Motor neuron (in vitro differentiated cells): Measurements from ENCODE around the gene PSEN2. TPM values are rescaled to one million over a fixed set of nuclear protein-coding genes. Genes with fewer than 3 reads are reported as not detected.
A peak's percentile ranks its signal among the peaks of the same experiment; 100 is the strongest.

Experiments
- ATAC-seq, 8 experiments: fragments of 200-7000 bp; cut with Tn5 transposase; replicated peaks in 6 of 8; 2 replicates each; pipeline ENCODE4 v1.8.0; 2021; ENCODE audit warnings: mild to moderate bottlenecking in 8 of 8, moderate library complexity in 8 of 8
- H3K27ac ChIP-seq, 2 donors: fragments of 250-450 bp; sonication (Bioruptor Pico); 2 replicates each; pipeline ENCODE4 v1.9.0; 2021; ENCODE audit warnings: antibody characterized with exemption in 2 of 2, mild to moderate bottlenecking in 2 of 2, moderate library complexity in 1 of 2
- H3K4me1 ChIP-seq, 2 donors: fragments of 250-450 bp; sonication (Bioruptor Pico); replicated peaks in 1 of 2; 2 replicates each; pipeline ENCODE4 v1.6.1; 2021; ENCODE audit warnings: antibody characterized with exemption in 2 of 2, mild to moderate bottlenecking in 2 of 2, moderate library complexity in 1 of 2
- H3K4me3 ChIP-seq, 5 donors: fragments of 250-450 bp; sonication (Bioruptor Pico); 2 replicates each; pipeline ENCODE4 v1.9.0; 2021; ENCODE audit warnings: antibody characterized with exemption in 5 of 5, mild to moderate bottlenecking in 5 of 5, moderate library complexity in 4 of 5
- WGBS, 10 experiments: fragments of 450-650 bp; shearing (Covaris generic); methylation state at CpG; one replicate each; pipeline ENCODE4 v1.0.0; 2022; 5-methylcytosine and 5-hydroxymethylcytosine counted together
- in situ Hi-C, 9 experiments: fragments of 400-800 bp; cut with MboI; loops; one replicate each; pipeline ENCODE4 v1.15.0; 2021; ENCODE audit warnings: low sequenced_read_pairs in 9 of 9, low pct_unique_long_range_greater_than_20kb in 2 of 9; ENCODE audit not compliant: unreplicated experiment in 9 of 9
- total RNA-seq, 8 experiments: library from RNA; unstranded; fragments of 300-600 nt; gene quantifications; 2 replicates each; pipeline versions ENCODE4 v1.2.3 to v1.2.4, GENCODE V29; 2022

PSEN2 gene
- total RNA-seq, 8 experiments from 2014 or later, result 2.3 to 27.6 (median 20.3) TPM

GRCh38 chr1:226882631-226883409 lies 12.4 kb downstream of the PSEN2 start:
- WGBS, 10 experiments, result 72 to 94% (median 81%) methylated on average over 3 to 9 of the region's 9 CpGs
- Histone ChIP-seq H3K4me3 (no peak overlapping the region), H3K27ac (no peak overlapping the region), H3K4me1 (no peaks in the 10 kb centered on the region)
- in situ Hi-C loops, result no loop called here
- peak in 2 of 8 experiments; percentile 38 to 77 for ATAC-seq

GRCh38 chr1:226883630-226884029 lies 13.2 kb downstream of the PSEN2 start:
- no peak for ATAC-seq
- H3K4me1 ChIP-seq, result no peaks in the 10 kb centered on the region
- in situ Hi-C loops, result no loop called here
- no peak overlapping the region for H3K27ac ChIP-seq
- 67 to 94% (median 85%) methylated on average over 1 to 10 of the region's 16 CpGs; no CpG with 5 or more reads in 3 of the 10 experiments for WGBS, 10 experiments
- H3K4me3 ChIP-seq, result no peak overlapping the region

- H3K27ac ChIP-seq, result no peak overlapping the region
- no peak overlapping the region for H3K4me3 ChIP-seq
- 17 to 83% (median 63%) methylated on average over 1 to 6 of the region's 6 CpGs; no CpG with 5 or more reads in 1 of the 10 experiments for WGBS, 10 experiments
- no peak for ATAC-seq
- in situ Hi-C loops, result no loop called here
- no peaks in the 10 kb centered on the region for H3K4me1 ChIP-seq
Measured at GRCh38 chr1:226884116-226884625, 13.8 kb downstream of the PSEN2 start.

GRCh38 chr1:226884966-226885820 lies 14.8 kb downstream of the PSEN2 start:
- in situ Hi-C loops, result no loop called here
- no peak for ATAC-seq
- Histone ChIP-seq H3K4me1 (no peaks in the 10 kb centered on the region), H3K4me3 (no peak overlapping the region), H3K27ac (no peak overlapping the region)
- WGBS, 10 experiments, result 84 to 100% (median 92%) methylated on average over 1 to 15 of the region's 20 CpGs; no CpG with 5 or more reads in 1 of the 10 experiments

- Histone ChIP-seq H3K27ac (no peak overlapping the region), H3K4me1 (no peaks in the 10 kb centered on the region), H3K4me3 (no peak overlapping the region)
- in situ Hi-C loops, result no loop called here
- ATAC-seq, result no peak
- 64 to 92% (median 84%) methylated on average over 4 to 7 of the region's 9 CpGs; no CpG with 5 or more reads in 2 of the 10 experiments for WGBS, 10 experiments
Measured at GRCh38 chr1:226886122-226886901, 15.9 kb downstream of the PSEN2 start.

GRCh38 chr1:226887006-226887405 lies 16.6 kb downstream of the PSEN2 start:
- Histone ChIP-seq H3K4me1 (no peaks in the 10 kb centered on the region), H3K4me3 (no peak overlapping the region), H3K27ac (no peak overlapping the region)
- ATAC-seq, result no peak
- 40 to 100% (median 92%) methylated on average over 1 to 5 of the region's 6 CpGs; no CpG with 5 or more reads in 2 of the 10 experiments for WGBS, 10 experiments
- in situ Hi-C loops, result no loop called here

- in situ Hi-C loops, result no loop called here
- no peak for ATAC-seq
- Histone ChIP-seq H3K27ac (no peak overlapping the region), H3K4me1 (no peaks in the 10 kb centered on the region), H3K4me3 (no peak overlapping the region)
- WGBS, 10 experiments, result 48 to 100% (median 90%) methylated on average over 1 to 8 of the region's 8 CpGs; no CpG with 5 or more reads in 2 of the 10 experiments
Measured at GRCh38 chr1:226888021-226888420, 17.6 kb downstream of the PSEN2 start.

GRCh38 chr1:226888816-226889215 lies 18.4 kb downstream of the PSEN2 start:
- no peak overlapping the region for H3K4me3 ChIP-seq
- H3K4me1 ChIP-seq, result no peaks in the 10 kb centered on the region
- WGBS, 10 experiments, result 83 to 100% (median 91%) methylated on average over 2 to 6 of the region's 8 CpGs; no CpG with 5 or more reads in 6 of the 10 experiments
- H3K27ac ChIP-seq, result no peak overlapping the region
- in situ Hi-C loops, result no loop called here
- no peak for ATAC-seq

- in situ Hi-C loops, result no loop called here
- H3K27ac ChIP-seq, result no peak overlapping the region
- H3K4me1 ChIP-seq, result no peaks in the 10 kb centered on the region
- 68 to 100% (median 91%) methylated on average over 1 to 10 of the region's 12 CpGs; no CpG with 5 or more reads in 4 of the 10 experiments for whole genome bisulfite sequencing, 10 experiments
- no peak for ATAC-seq
- no peak overlapping the region for H3K4me3 ChIP-seq
Measured at GRCh38 chr1:226889616-226890330, 19.4 kb downstream of the PSEN2 start.

- ATAC-seq, result no peak
- H3K4me3 ChIP-seq, result no peak overlapping the region
- in situ Hi-C loops, result no loop called here
- 60 to 100% (median 90%) methylated on average over 1 to 22 of the region's 22 CpGs; no CpG with 5 or more reads in 1 of the 10 experiments for WGBS, 10 experiments
- no peaks in the 10 kb centered on the region for H3K4me1 ChIP-seq
- H3K27ac ChIP-seq, result no peak overlapping the region
Measured at GRCh38 chr1:226890331-226891108, 20.1 kb downstream of the PSEN2 start.

GRCh38 chr1:226891346-226891745 lies 20.9 kb downstream of the PSEN2 start:
- Histone ChIP-seq H3K4me1 (no peaks in the 10 kb centered on the region), H3K4me3 (no peak overlapping the region), H3K27ac (no peak overlapping the region)
- in situ Hi-C loops, result no loop called here
- 60 to 100% (median 92%) methylated on average over 1 to 9 of the region's 11 CpGs; no CpG with 5 or more reads in 5 of the 10 experiments for WGBS, 10 experiments
- no peak for ATAC-seq
